B cell (primary cell): ENCODE measurements around the gene MAP7D1.

Source experiments
- EZH2 ChIP-seq: IDR thresholded peaks from 2 replicates; pipeline ENCODE4 v1.6.1; 2012; ENCODE audit warnings: borderline replicate concordance, low read depth, mild to moderate bottlenecking, moderate library complexity, low read length; ENCODE audit not compliant: insufficient read depth, poor library complexity, severe bottlenecking
- TF ChIP-seq, protein P1 (sequence below): fragments of 200-600 bp; IDR thresholded peaks from one replicate; pipeline ENCODE4 v1.8.0; 2022; ENCODE audit warnings: antibody characterized with exemption, mild to moderate bottlenecking

DNA sequence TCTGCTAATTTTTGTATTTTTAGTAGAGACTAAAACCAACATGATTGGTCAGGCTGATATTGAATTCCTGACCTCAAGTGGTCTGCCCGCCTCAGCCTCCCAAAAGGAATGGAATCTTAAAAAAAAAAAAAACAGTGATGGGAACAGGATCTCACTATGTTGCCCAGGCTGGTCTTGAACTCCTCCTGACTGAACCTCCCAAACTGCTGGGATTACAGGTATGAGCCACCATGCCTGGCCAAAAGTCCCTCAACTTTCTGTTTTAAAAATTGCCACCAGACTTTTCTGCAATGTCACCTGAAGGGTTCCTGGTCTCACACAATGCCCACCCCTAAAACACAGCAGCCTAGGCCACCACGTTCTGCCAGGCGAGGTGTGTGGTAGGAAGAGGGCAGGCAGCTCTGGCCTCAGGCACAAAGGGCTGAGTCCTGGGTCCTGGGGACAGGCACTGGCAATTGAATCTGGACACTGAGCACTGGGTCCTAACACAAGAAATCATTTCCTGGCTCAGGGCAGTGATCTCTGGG is 47.1 kb downstream of the MAP7D1 start:
- TF ChIP-seq, protein P1, sequence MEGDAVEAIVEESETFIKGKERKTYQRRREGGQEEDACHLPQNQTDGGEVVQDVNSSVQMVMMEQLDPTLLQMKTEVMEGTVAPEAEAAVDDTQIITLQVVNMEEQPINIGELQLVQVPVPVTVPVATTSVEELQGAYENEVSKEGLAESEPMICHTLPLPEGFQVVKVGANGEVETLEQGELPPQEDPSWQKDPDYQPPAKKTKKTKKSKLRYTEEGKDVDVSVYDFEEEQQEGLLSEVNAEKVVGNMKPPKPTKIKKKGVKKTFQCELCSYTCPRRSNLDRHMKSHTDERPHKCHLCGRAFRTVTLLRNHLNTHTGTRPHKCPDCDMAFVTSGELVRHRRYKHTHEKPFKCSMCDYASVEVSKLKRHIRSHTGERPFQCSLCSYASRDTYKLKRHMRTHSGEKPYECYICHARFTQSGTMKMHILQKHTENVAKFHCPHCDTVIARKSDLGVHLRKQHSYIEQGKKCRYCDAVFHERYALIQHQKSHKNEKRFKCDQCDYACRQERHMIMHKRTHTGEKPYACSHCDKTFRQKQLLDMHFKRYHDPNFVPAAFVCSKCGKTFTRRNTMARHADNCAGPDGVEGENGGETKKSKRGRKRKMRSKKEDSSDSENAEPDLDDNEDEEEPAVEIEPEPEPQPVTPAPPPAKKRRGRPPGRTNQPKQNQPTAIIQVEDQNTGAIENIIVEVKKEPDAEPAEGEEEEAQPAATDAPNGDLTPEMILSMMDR: no peak
- TF ChIP-seq EZH2: no peak
